Measurements from ENCODE around the gene TXNIP. TPM values are rescaled to one million over a fixed set of nuclear protein-coding genes. Genes with fewer than 3 reads are reported as not detected.

The TXNIP gene
- total RNA-seq, 2 experiments from 2014 or later: 240 to 262 TPM

GRCh38 chr1:146022403-146023127 is 26.2 kb upstream of the TXNIP start:
- Mint-ChIP-seq H3K9me3 (no peaks in the 10 kb centered on the region), H3K36me3 (ENCODE audit: low read depth) (no peaks in the 10 kb centered on the region), H3K4me3 (no peak overlapping the region), H3K27me3 (peaks cover 66% of the 10 kb centered on the region), H3K4me1 (peaks cover 7% of the 10 kb centered on the region), H3K27ac (no peak overlapping the region)
- ChIA-PET CTCF (interaction anchor here (0.6 to 1.4 kb wide), 5 partner anchors 10 to 233 kb away, joined by 3 to 7 read pairs (median 4); partner anchors contain the start of gene NUDT17), POLR2A (no interaction called here)
- no peak for DNase-seq

- Mint-ChIP-seq H3K4me1 (peaks cover 7% of the 10 kb centered on the region), H3K4me3 (no peak within 1 kb of the TSS), H3K27me3 (peaks cover 74% of the 10 kb centered on the region), H3K9me3 (no peaks in the 10 kb centered on the region), H3K27ac (no peak within 1 kb of the TSS), H3K36me3 (ENCODE audit: low read depth) (no peaks in the 10 kb centered on the region)
- no peak for DNase-seq
- POLR2A ChIA-PET: no interaction called here
- CTCF ChIA-PET: interaction anchor here (0.6 to 1.4 kb wide), 6 partner anchors 10 to 232 kb away, joined by 3 to 7 read pairs (median 4); partner anchors contain the start of genes NUDT17 and POLR3C
Measured at GRCh38 chr1:146021622-146022402, 25.4 kb upstream of the TXNIP start, which contains the start of gene HJV. TSS of gene HJV (minus strand) at chr1:146021735. CDS start at chr1:146020231, 1,504 bp downstream.

- Mint-ChIP-seq H3K27ac (no peak overlapping the region), H3K36me3 (ENCODE audit: low read depth) (no peaks in the 10 kb centered on the region), H3K4me3 (no peak overlapping the region), H3K4me1 (peaks cover 7% of the 10 kb centered on the region), H3K9me3 (no peaks in the 10 kb centered on the region), H3K27me3 (peaks cover 78% of the 10 kb centered on the region)
- ChIA-PET POLR2A (no interaction called here), CTCF (interaction anchor here (1.0 to 1.4 kb wide), 3 partner anchors 11 to 197 kb away, joined by 5 to 7 read pairs (median 6); partner anchors contain the start of gene POLR3C)
- no peak for DNase-seq
Measured at GRCh38 chr1:146021050-146021445, 24.7 kb upstream of the TXNIP start.

- H3K4me1 Mint-ChIP-seq: peaks cover 7% of the 10 kb centered on the region
- peaks cover 76% of the 10 kb centered on the region for H3K27me3 Mint-ChIP-seq
- no peak overlapping the region for H3K4me3 Mint-ChIP-seq
- H3K27ac Mint-ChIP-seq: no peak overlapping the region
- DNase-seq: no peak
- CTCF ChIA-PET: interaction anchor here (1.1 to 5.2 kb wide), 3 partner anchors 15 to 175 kb away, joined by 3 to 17 read pairs (median 4); partner anchors contain the start of gene NUDT17
- POLR2A ChIA-PET: no interaction called here
- H3K36me3 Mint-ChIP-seq (ENCODE audit: low read depth): no peaks in the 10 kb centered on the region
- no peaks in the 10 kb centered on the region for H3K9me3 Mint-ChIP-seq
Measured at GRCh38 chr1:146020058-146021049, 24.0 kb upstream of the TXNIP start.

GRCh38 chr1:146019231-146020057 is 23.1 kb upstream of the TXNIP start:
- ChIA-PET CTCF (interaction anchor here (0.8 to 5.2 kb wide), 6 partner anchors 16 to 174 kb away, joined by 3 to 17 read pairs (median 4); partner anchors contain the start of gene NUDT17), POLR2A (interaction anchor here (0.9 kb wide), 1 partner anchor 10 kb away, joined by 4 read pairs; no protein-coding TSS in a partner anchor)
- Mint-ChIP-seq H3K27me3 (peaks cover 72% of the 10 kb centered on the region), H3K4me3 (no peak overlapping the region), H3K9me3 (no peaks in the 10 kb centered on the region), H3K4me1 (peaks cover 7% of the 10 kb centered on the region), H3K36me3 (ENCODE audit: low read depth) (no peaks in the 10 kb centered on the region), H3K27ac (no peak overlapping the region)
- no peak for DNase-seq

GRCh38 chr1:146016891-146017290 is 20.5 kb upstream of the TXNIP start:
- H3K9me3 Mint-ChIP-seq: no peaks in the 10 kb centered on the region
- peaks cover 17% of the 10 kb centered on the region for H3K4me1 Mint-ChIP-seq
- peaks cover 58% of the 10 kb centered on the region for H3K27me3 Mint-ChIP-seq
- H3K36me3 Mint-ChIP-seq (ENCODE audit: low read depth): no peaks in the 10 kb centered on the region
- no peak overlapping the region for H3K27ac Mint-ChIP-seq
- CTCF ChIA-PET: interaction anchor here (1.0 to 5.2 kb wide), 6 partner anchors 16 to 171 kb away, joined by 4 to 17 read pairs (median 6); partner anchors contain the start of genes LIX1L and NUDT17
- no peak for DNase-seq
- POLR2A ChIA-PET: no interaction called here
- no peak overlapping the region for H3K4me3 Mint-ChIP-seq

- CTCF ChIA-PET: interaction anchor here (0.7 to 1.9 kb wide), 3 partner anchors 37 to 168 kb away, joined by 3 to 5 read pairs (median 3); partner anchors contain the start of gene NUDT17
- Mint-ChIP-seq H3K27me3 (peaks cover 28% of the 10 kb centered on the region), H3K4me3 (no peak overlapping the region), H3K4me1 (peaks cover 16% of the 10 kb centered on the region), H3K27ac (no peak overlapping the region), H3K9me3 (no peaks in the 10 kb centered on the region), H3K36me3 (ENCODE audit: low read depth) (no peaks in the 10 kb centered on the region)
- no peak for DNase-seq
- POLR2A ChIA-PET: no interaction called here
Measured at GRCh38 chr1:146013559-146013922, 17.2 kb upstream of the TXNIP start.

- Mint-ChIP-seq H3K27ac (no peak overlapping the region), H3K4me1 (peaks cover 16% of the 10 kb centered on the region), H3K36me3 (ENCODE audit: low read depth) (no peaks in the 10 kb centered on the region), H3K9me3 (no peaks in the 10 kb centered on the region), H3K4me3 (no peak overlapping the region), H3K27me3 (peaks cover 22% of the 10 kb centered on the region)
- ChIA-PET CTCF (interaction anchor here (0.7 to 13.1 kb wide), 6 partner anchors 15 to 168 kb away, joined by 3 to 190 read pairs (median 4); partner anchors contain the start of gene NUDT17), POLR2A (no interaction called here)
- peak; percentile 76 for DNase-seq
Measured at GRCh38 chr1:146012703-146013558, 16.6 kb upstream of the TXNIP start.

GRCh38 chr1:146010126-146010738 is 13.9 kb upstream of the TXNIP start:
- no peaks in the 10 kb centered on the region for H3K9me3 Mint-ChIP-seq
- H3K27me3 Mint-ChIP-seq: peaks cover 3% of the 10 kb centered on the region
- H3K4me1 Mint-ChIP-seq: peaks cover 37% of the 10 kb centered on the region
- ChIA-PET POLR2A (no interaction called here), CTCF (interaction anchor here (0.8 to 13.1 kb wide), 6 partner anchors 12 to 165 kb away, joined by 3 to 190 read pairs (median 4); partner anchors contain the start of genes NUDT17 and RBM8A)
- no peak overlapping the region for H3K4me3 Mint-ChIP-seq
- no peaks in the 10 kb centered on the region for H3K36me3 Mint-ChIP-seq (ENCODE audit: low read depth)
- no peak for DNase-seq
- no peak overlapping the region for H3K27ac Mint-ChIP-seq

GRCh38 chr1:146007489-146008133 is 11.2 kb upstream of the TXNIP start:
- POLR2A ChIA-PET: no interaction called here
- DNase-seq: no peak
- Mint-ChIP-seq H3K27me3 (no peaks in the 10 kb centered on the region), H3K4me3 (no peak overlapping the region), H3K27ac (peak overlapping the region; percentile 81), H3K36me3 (ENCODE audit: low read depth) (no peaks in the 10 kb centered on the region), H3K9me3 (no peaks in the 10 kb centered on the region), H3K4me1 (peaks cover 45% of the 10 kb centered on the region)
- CTCF ChIA-PET: interaction anchor here (0.7 to 13.1 kb wide), 25 partner anchors 10 to 162 kb away, joined by 3 to 190 read pairs (median 5); partner anchors contain the start of genes ANKRD34A, HJV, NUDT17 and PIAS3
